Stomach smooth muscle (tissue), 2 donors: ENCODE data around the gene SEMA5B.

Experiments
- H3K27ac ChIP-seq: one replicate; pipeline ENCODE4 v1.7.0; 2013; ENCODE audit warnings: mild to moderate bottlenecking, low read length, inconsistent platforms
- H3K27me3 ChIP-seq, 2 donors: one replicate each; pipeline ENCODE4 v1.7.0; 2013; ENCODE audit warnings: low read length in 2 of 2; ENCODE audit not compliant: insufficient read depth in 2 of 2, control insufficient read depth in 1 of 2
- H3K36me3 ChIP-seq, 2 donors: one replicate each; pipeline ENCODE4 v1.7.0; 2013; ENCODE audit warnings: low read length in 2 of 2; ENCODE audit not compliant: control insufficient read depth in 2 of 2, insufficient read depth in 2 of 2
- H3K4me1 ChIP-seq: one replicate; pipeline ENCODE4 v1.7.0; 2013; ENCODE audit warnings: low read length; ENCODE audit not compliant: control insufficient read depth, insufficient read depth
- H3K4me3 ChIP-seq, 2 donors: one replicate each; pipeline ENCODE4 v1.7.0; 2013; ENCODE audit warnings: low read length in 2 of 2
- H3K9ac ChIP-seq, 2 donors: one replicate each; pipeline ENCODE4 v1.7.0; 2013; ENCODE audit warnings: low read length in 2 of 2, mild to moderate bottlenecking in 1 of 2
- H3K9me3 ChIP-seq, 2 donors: one replicate each; pipeline ENCODE4 v1.7.0; 2013; ENCODE audit warnings: low read length in 2 of 2; ENCODE audit not compliant: control insufficient read depth in 2 of 2
- donor health status: healthy.
- donor health status: Pancreatic carcinoma.

The SEMA5B gene

GRCh38 chr3:122923611-122924010, 104.0 kb downstream of the SEMA5B start:
- Histone ChIP-seq H3K27me3 (peaks cover 20 to 29% of the 10 kb centered on the region in 2 donors), H3K36me3 (no peaks in the 10 kb centered on the region), H3K9ac (no peak overlapping the region), H3K4me3 (no peak overlapping the region), H3K4me1 (peaks cover 6% of the 10 kb centered on the region), H3K27ac (no peak overlapping the region), H3K9me3 (no peaks in the 10 kb centered on the region)

- Histone ChIP-seq H3K27me3 (peaks cover 20 to 29% of the 10 kb centered on the region in 2 donors), H3K4me3 (peak overlapping the region in 1 of 2 donors; percentile 40), H3K9ac (no peak overlapping the region), H3K27ac (no peak overlapping the region), H3K4me1 (peaks cover 6% of the 10 kb centered on the region), H3K9me3 (no peaks in the 10 kb centered on the region), H3K36me3 (no peaks in the 10 kb centered on the region)
These were observed 105.5 kb downstream of the SEMA5B start for GRCh38 chr3:122921791-122922651.

GRCh38 chr3:122920986-122921385, 106.6 kb downstream of the SEMA5B start:
- peaks cover 21 to 29% of the 10 kb centered on the region in 2 donors for H3K27me3 ChIP-seq
- no peaks in the 10 kb centered on the region for H3K9me3 ChIP-seq
- no peaks in the 10 kb centered on the region for H3K36me3 ChIP-seq
- H3K4me3 ChIP-seq: no peak overlapping the region
- no peak overlapping the region for H3K9ac ChIP-seq
- H3K27ac ChIP-seq: no peak overlapping the region
- peaks cover 6% of the 10 kb centered on the region for H3K4me1 ChIP-seq

- Histone ChIP-seq H3K9ac (no peak overlapping the region), H3K36me3 (no peaks in the 10 kb centered on the region), H3K27me3 (peaks cover 24 to 30% of the 10 kb centered on the region in 2 donors), H3K4me3 (no peak overlapping the region), H3K4me1 (peaks cover 4% of the 10 kb centered on the region), H3K9me3 (no peaks in the 10 kb centered on the region), H3K27ac (no peak overlapping the region)
These were observed 108.3 kb downstream of the SEMA5B start for GRCh38 chr3:122919291-122919610.

- Histone ChIP-seq H3K4me1 (peaks cover 4% of the 10 kb centered on the region), H3K9me3 (no peaks in the 10 kb centered on the region), H3K27ac (no peak overlapping the region), H3K4me3 (no peak overlapping the region), H3K9ac (no peak overlapping the region), H3K27me3 (peaks cover 25 to 28% of the 10 kb centered on the region in 2 donors), H3K36me3 (no peaks in the 10 kb centered on the region)
These were observed 108.8 kb downstream of the SEMA5B start for GRCh38 chr3:122918576-122919290.

GRCh38 chr3:122917412-122917811, 110.2 kb downstream of the SEMA5B start:
- Histone ChIP-seq H3K27me3 (peaks cover 22 to 25% of the 10 kb centered on the region in 2 donors), H3K4me1 (peaks cover 6% of the 10 kb centered on the region)

GRCh38 chr3:122916580-122916979, 111.0 kb downstream of the SEMA5B start:
- Histone ChIP-seq H3K9ac (no peak overlapping the region), H3K27me3 (peaks cover 22 to 24% of the 10 kb centered on the region in 2 donors), H3K27ac (no peak overlapping the region), H3K36me3 (no peaks in the 10 kb centered on the region), H3K9me3 (no peaks in the 10 kb centered on the region), H3K4me3 (no peak overlapping the region), H3K4me1 (peaks cover 2% of the 10 kb centered on the region)

More at GRCh38 chr3:122917412-122917811, 110.2 kb downstream of the SEMA5B start:
- Histone ChIP-seq H3K27ac (no peak overlapping the region), H3K36me3 (no peaks in the 10 kb centered on the region), H3K9ac (no peak overlapping the region), H3K9me3 (no peaks in the 10 kb centered on the region), H3K4me3 (no peak overlapping the region)

GRCh38 chr3:122916084-122916483, 111.5 kb downstream of the SEMA5B start:
- H3K9me3 ChIP-seq: no peaks in the 10 kb centered on the region
- no peak overlapping the region for H3K4me3 ChIP-seq
- peaks cover 2% of the 10 kb centered on the region for H3K4me1 ChIP-seq
- no peak overlapping the region for H3K27ac ChIP-seq
- H3K36me3 ChIP-seq: no peaks in the 10 kb centered on the region
- H3K27me3 ChIP-seq: peaks cover 18 to 24% of the 10 kb centered on the region in 2 donors
- H3K9ac ChIP-seq: no peak overlapping the region

DNA sequence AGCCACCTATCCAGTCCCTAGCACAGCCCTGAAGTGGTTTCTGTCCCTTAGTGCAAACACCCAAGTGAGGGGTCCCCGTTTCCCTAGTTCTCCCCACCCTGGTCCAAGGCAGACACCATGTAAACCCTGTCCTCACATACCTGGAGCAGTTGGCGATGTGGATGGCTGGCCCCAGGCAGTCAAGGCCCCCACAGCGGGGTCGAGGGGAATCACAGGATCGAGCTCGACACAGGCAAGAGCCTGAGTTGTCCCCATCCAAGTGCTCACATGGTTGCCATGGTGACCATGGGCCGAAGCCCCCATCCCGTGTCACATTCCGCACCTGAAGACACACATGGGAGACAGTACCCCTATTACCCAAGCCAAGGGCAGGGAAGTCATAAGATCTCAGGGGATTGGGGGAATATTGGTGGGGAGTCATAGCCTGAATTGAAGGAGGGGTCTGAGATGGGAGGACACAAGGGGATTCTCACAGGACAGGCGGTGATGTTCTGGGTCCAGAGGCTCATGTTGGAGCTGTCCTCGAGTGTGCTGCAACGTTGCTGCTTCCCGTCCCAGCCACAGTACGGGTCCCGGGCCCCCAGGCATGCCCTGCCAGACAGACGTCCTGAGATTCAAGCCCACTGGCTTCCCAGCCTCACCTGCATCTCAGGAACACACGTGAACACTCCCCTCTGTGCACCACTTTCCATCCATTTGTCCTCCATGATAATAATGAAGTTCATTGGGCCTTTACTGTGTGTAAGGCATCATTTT, 112.1 kb downstream of the SEMA5B start:
- Histone ChIP-seq H3K9me3 (no peaks in the 10 kb centered on the region), H3K27me3 (peaks cover 22 to 25% of the 10 kb centered on the region in 2 donors), H3K4me3 (no peak overlapping the region), H3K9ac (no peak overlapping the region), H3K4me1 (peaks cover 2% of the 10 kb centered on the region), H3K27ac (no peak overlapping the region), H3K36me3 (no peaks in the 10 kb centered on the region)

- no peak overlapping the region for H3K27ac ChIP-seq
- H3K27me3 ChIP-seq: peaks cover 22 to 25% of the 10 kb centered on the region in 2 donors
- H3K4me3 ChIP-seq: no peak overlapping the region
- peaks cover 2% of the 10 kb centered on the region for H3K4me1 ChIP-seq
- no peak overlapping the region for H3K9ac ChIP-seq
- H3K9me3 ChIP-seq: no peaks in the 10 kb centered on the region
- peaks cover 0 to 2% of the 10 kb centered on the region in 2 donors for H3K36me3 ChIP-seq
These were observed 113.9 kb downstream of the SEMA5B start for GRCh38 chr3:122913539-122914100.
